ENCODE measurements around the gene IREB2. TPM values are rescaled to one million over a fixed set of nuclear protein-coding genes. Genes with fewer than 3 reads are reported as not detected.

IREB2 gene
- total and polyA plus RNA-seq, 7 donors = 11.0 to 46.5 (median 29.2) TPM

GRCh38 chr15:78417754-78418630, 20.0 kb upstream of the IREB2 start:
- 72 to 82% (median 75%) methylated on average over 8 of the region's 8 CpGs for WGBS, 3 donors
- TF ChIP-seq, protein P1, sequence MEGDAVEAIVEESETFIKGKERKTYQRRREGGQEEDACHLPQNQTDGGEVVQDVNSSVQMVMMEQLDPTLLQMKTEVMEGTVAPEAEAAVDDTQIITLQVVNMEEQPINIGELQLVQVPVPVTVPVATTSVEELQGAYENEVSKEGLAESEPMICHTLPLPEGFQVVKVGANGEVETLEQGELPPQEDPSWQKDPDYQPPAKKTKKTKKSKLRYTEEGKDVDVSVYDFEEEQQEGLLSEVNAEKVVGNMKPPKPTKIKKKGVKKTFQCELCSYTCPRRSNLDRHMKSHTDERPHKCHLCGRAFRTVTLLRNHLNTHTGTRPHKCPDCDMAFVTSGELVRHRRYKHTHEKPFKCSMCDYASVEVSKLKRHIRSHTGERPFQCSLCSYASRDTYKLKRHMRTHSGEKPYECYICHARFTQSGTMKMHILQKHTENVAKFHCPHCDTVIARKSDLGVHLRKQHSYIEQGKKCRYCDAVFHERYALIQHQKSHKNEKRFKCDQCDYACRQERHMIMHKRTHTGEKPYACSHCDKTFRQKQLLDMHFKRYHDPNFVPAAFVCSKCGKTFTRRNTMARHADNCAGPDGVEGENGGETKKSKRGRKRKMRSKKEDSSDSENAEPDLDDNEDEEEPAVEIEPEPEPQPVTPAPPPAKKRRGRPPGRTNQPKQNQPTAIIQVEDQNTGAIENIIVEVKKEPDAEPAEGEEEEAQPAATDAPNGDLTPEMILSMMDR (IDR thresholded peaks at IDR 0.05) = no peak
- no peak for ATAC-seq

GRCh38 chr15:78418686-78419085, 19.3 kb upstream of the IREB2 start:
- no peaks in the 10 kb centered on the region for H3K36me3 ChIP-seq (ENCODE audit: insufficient read depth in 1 of 2, low read depth in 1 of 2)
- TF ChIP-seq, protein P1 (IDR thresholded peaks at IDR 0.05) = no peak
- H3K9me3 ChIP-seq = no peaks in the 10 kb centered on the region
- no peak overlapping the region for H3K27ac ChIP-seq
- no peaks in the 10 kb centered on the region for H3K27me3 ChIP-seq (ENCODE audit: insufficient read depth in 3 of 3, low read length in 2 of 3)
- WGBS, 3 donors = 80 to 81% (median 80%) methylated on average over 9 of the region's 9 CpGs
- no peaks in the 10 kb centered on the region for H3K4me1 ChIP-seq
- H3K4me3 ChIP-seq = no peak overlapping the region
- no peak for DNase-seq
- intact Hi-C loops (cut with DNase I) = no loop called here
- no peak for ATAC-seq

More at GRCh38 chr15:78417754-78418630, 20.0 kb upstream of the IREB2 start:
- intact Hi-C loops (cut with DNase I) = no loop called here
- no peaks in the 10 kb centered on the region for H3K27me3 ChIP-seq (ENCODE audit: insufficient read depth in 3 of 3, low read length in 2 of 3)
- no peak for DNase-seq
- H3K4me3 ChIP-seq = no peak overlapping the region
- no peaks in the 10 kb centered on the region for H3K9me3 ChIP-seq
- H3K4me1 ChIP-seq = no peaks in the 10 kb centered on the region
- no peaks in the 10 kb centered on the region for H3K36me3 ChIP-seq (ENCODE audit: insufficient read depth in 1 of 2, low read depth in 1 of 2)
- H3K27ac ChIP-seq = no peak overlapping the region

DNA sequence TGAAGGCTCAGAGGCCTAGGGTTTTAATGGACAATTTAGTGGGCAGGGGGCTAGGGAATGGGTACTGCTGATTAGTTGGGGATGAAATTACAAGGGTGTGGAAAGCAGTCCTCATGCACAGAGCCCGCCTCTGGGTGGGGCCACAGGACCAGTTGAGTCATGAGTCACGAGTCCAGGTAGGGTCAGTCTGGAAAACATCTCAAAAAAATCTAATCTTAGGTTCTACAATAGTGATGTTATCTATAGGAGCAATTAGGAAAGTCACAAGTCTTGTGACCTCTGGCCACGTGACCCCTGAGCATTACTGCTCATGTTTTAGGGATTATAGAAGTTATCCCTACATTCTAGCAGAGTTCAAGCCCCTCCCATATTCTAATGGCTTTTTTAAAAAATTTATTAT, 18.6 kb upstream of the IREB2 start:
- TF ChIP-seq, protein P1 (IDR thresholded peaks at IDR 0.05) = no peak

GRCh38 chr15:78420220-78420619, 17.8 kb upstream of the IREB2 start:
- no peak overlapping the region for H3K4me3 ChIP-seq
- 85 to 93% (median 90%) methylated on average over 4 of the region's 4 CpGs for WGBS, 3 donors
- no peaks in the 10 kb centered on the region for H3K9me3 ChIP-seq
- intact Hi-C loops (cut with DNase I) = loop anchor here (5.0 kb wide), 2 partner anchors 113 to 308 kb away; no protein-coding TSS in a partner anchor
- ATAC-seq (no peak), DNase-seq (no peak)
- H3K27me3 ChIP-seq (ENCODE audit: insufficient read depth in 3 of 3, low read length in 2 of 3) = no peaks in the 10 kb centered on the region
- no peak overlapping the region for H3K27ac ChIP-seq
- TF ChIP-seq, protein P1 (IDR thresholded peaks at IDR 0.05) = no peak
- no peaks in the 10 kb centered on the region for H3K36me3 ChIP-seq (ENCODE audit: insufficient read depth in 1 of 2, low read depth in 1 of 2)
- H3K4me1 ChIP-seq = no peaks in the 10 kb centered on the region

More for the DNA sequence above, 18.6 kb upstream of the IREB2 start:
- H3K27me3 ChIP-seq (ENCODE audit: insufficient read depth in 3 of 3, low read length in 2 of 3) = no peaks in the 10 kb centered on the region
- H3K9me3 ChIP-seq = no peaks in the 10 kb centered on the region
- intact Hi-C loops (cut with DNase I) = no loop called here
- DNase-seq (no peak), ATAC-seq (no peak)
- H3K4me1 ChIP-seq = no peaks in the 10 kb centered on the region
- WGBS, 3 donors = 81 to 92% (median 83%) methylated on average over 3 of the region's 3 CpGs
- no peak overlapping the region for H3K4me3 ChIP-seq
- H3K27ac ChIP-seq = no peak overlapping the region
- no peaks in the 10 kb centered on the region for H3K36me3 ChIP-seq (ENCODE audit: insufficient read depth in 1 of 2, low read depth in 1 of 2)

Data from psoas muscle (tissue), 8 donors.